Fibroblast of lung (primary cell): ENCODE results near the gene MOBP.

Experiments
- CTCF ChIP-seq, 2 donors: IDR thresholded peaks in 1 of 2; conservative IDR thresholded peaks in 1 of 2; 1 replicate in 1 of 2; 2 replicates in 1 of 2; pipeline ENCODE4 v1.5.1; 2011 to 2012; ENCODE audit warnings: low read length in 2 of 2, control low read depth in 1 of 2, inconsistent platforms in 1 of 2, low read depth in 1 of 2, mild to moderate bottlenecking in 1 of 2
- EZH2 ChIP-seq: IDR thresholded peaks from 2 replicates; pipeline ENCODE4 v1.5.1; 2012; ENCODE audit warnings: low read length, control low read depth, mild to moderate bottlenecking; ENCODE audit errors: missing control alignments

- TF ChIP-seq CTCF (conservative IDR thresholded peaks at IDR 0.05 in 1 of 2, IDR thresholded peaks at IDR 0.05 in 1 of 2; ENCODE audit: low read depth in 1 of 2, low read length in 2 of 2) (no peak), EZH2 (no peak)
These were observed 21.6 kb upstream of the MOBP start for GRCh38 chr3:39445927-39446326.
